DOHH2 (cell line): ENCODE data around the gene REPIN1.
A peak's percentile ranks its signal among the peaks of the same experiment; 100 is the strongest.

Experiments used
- H3F3A ChIP-seq: fragments of 200-600 bp; sonication (generic), shearing (Covaris generic); 2 replicates; pipeline ENCODE4 v1.6.0; 2016; ENCODE audit warnings: antibody characterized with exemption, mild to moderate bottlenecking; ENCODE audit not compliant: control insufficient read depth, insufficient read depth
- H3K27ac ChIP-seq: fragments of 200-600 bp; sonication (generic); 2 replicates; pipeline ENCODE4 v1.5.1; 2014; ENCODE audit warnings: low read depth, mild to moderate bottlenecking, low read length, moderate library complexity
- H3K27me3 ChIP-seq: fragments of 200-600 bp; sonication (generic); 2 replicates; pipeline ENCODE4 v1.6.1; 2014; ENCODE audit warnings: mild to moderate bottlenecking, low read length, mixed read lengths; ENCODE audit not compliant: control insufficient read depth
- H3K36me3 ChIP-seq: fragments of 200-600 bp; sonication (generic); 2 replicates; pipeline ENCODE4 v1.6.1; 2014; ENCODE audit warnings: mild to moderate bottlenecking, low read length, moderate library complexity, mixed read lengths; ENCODE audit not compliant: control insufficient read depth
- H3K4me1 ChIP-seq: fragments of 200-600 bp; sonication (generic); 2 replicates; pipeline ENCODE4 v1.6.1; 2014; ENCODE audit warnings: mild to moderate bottlenecking, low read length, mixed read lengths; ENCODE audit not compliant: control insufficient read depth
- H3K4me2 ChIP-seq: fragments of 200-600 bp; sonication (generic); 2 replicates; pipeline ENCODE4 v1.6.0; 2014; ENCODE audit warnings: mild to moderate bottlenecking, low read length, moderate library complexity
- H3K4me3 ChIP-seq: fragments of 200-600 bp; sonication (generic); 2 replicates; pipeline ENCODE4 v1.5.1; 2014; ENCODE audit warnings: mild to moderate bottlenecking, low read length, mixed read lengths
- H3K79me2 ChIP-seq: fragments of 200-600 bp; sonication (generic); 2 replicates; pipeline ENCODE4 v1.6.1; 2014; ENCODE audit warnings: mild to moderate bottlenecking, low read length, mixed read lengths; ENCODE audit not compliant: control insufficient read depth
- H3K9me2 ChIP-seq: fragments of 200-600 bp; sonication (generic); replicated peaks from 2 replicates; pipeline ENCODE4 v1.6.1; 2014; ENCODE audit warnings: mild to moderate bottlenecking, low read length, mixed read lengths; ENCODE audit not compliant: control insufficient read depth
- H3K9me3 ChIP-seq: fragments of 200-600 bp; sonication (generic); 2 replicates; pipeline ENCODE4 v1.6.1; 2014; ENCODE audit warnings: antibody characterized with exemption, low read length, mixed read lengths; ENCODE audit not compliant: control insufficient read depth, insufficient read depth
- H4K20me1 ChIP-seq: fragments of 200-600 bp; sonication (generic); 2 replicates; pipeline ENCODE4 v1.6.0; 2014; ENCODE audit warnings: low read depth, mild to moderate bottlenecking, antibody characterized with exemption, low read length, moderate library complexity; ENCODE audit not compliant: control insufficient read depth, insufficient read depth
- CTCF ChIP-seq: fragments of 200-600 bp; sonication (generic); IDR thresholded peaks from one replicate; pipeline ENCODE4 v1.5.1; 2014; ENCODE audit warnings: antibody characterized with exemption, mild to moderate bottlenecking, low read depth, low read length; ENCODE audit not compliant: poor library complexity, severe bottlenecking
- EZH2phosphoT487 ChIP-seq: fragments of 200-600 bp; sonication (generic); IDR thresholded peaks from 2 replicates; pipeline ENCODE4 v1.6.1; 2017; ENCODE audit warnings: borderline replicate concordance, mild to moderate bottlenecking, antibody characterized with exemption, low read length, moderate library complexity, mixed read lengths

Gene REPIN1

GRCh38 chr7:150403376-150404171, 35.0 kb downstream of the REPIN1 start:
- H4K20me1 ChIP-seq: no peaks in the 10 kb centered on the region
- H3K27ac ChIP-seq: no peak overlapping the region
- TF ChIP-seq EZH2phosphoT487: no peak
- TF ChIP-seq CTCF: no peak
- H3F3A ChIP-seq: peaks cover 9% of the 10 kb centered on the region
- H3K4me1 ChIP-seq: peaks cover 34% of the 10 kb centered on the region
- no peaks in the 10 kb centered on the region for H3K9me2 ChIP-seq
- H3K36me3 ChIP-seq: no peaks in the 10 kb centered on the region
- peak overlapping the region; percentile 75 for H3K4me3 ChIP-seq
- H3K79me2 ChIP-seq: no peaks in the 10 kb centered on the region
- H3K4me2 ChIP-seq: peak overlapping the region; percentile 81
- H3K9me3 ChIP-seq: no peaks in the 10 kb centered on the region
- H3K27me3 ChIP-seq: no peaks in the 10 kb centered on the region

- no peak for TF ChIP-seq CTCF
- no peak for TF ChIP-seq EZH2phosphoT487
Measured at GRCh38 chr7:150404172-150404804, 35.7 kb downstream of the REPIN1 start.

GRCh38 chr7:150404805-150405583, 36.4 kb downstream of the REPIN1 start:
- Histone ChIP-seq H3K4me2 (peak overlapping the region; percentile 81), H4K20me1 (no peaks in the 10 kb centered on the region), H3K9me3 (no peaks in the 10 kb centered on the region), H3K27me3 (no peaks in the 10 kb centered on the region), H3K79me2 (no peaks in the 10 kb centered on the region), H3K9me2 (no peaks in the 10 kb centered on the region), H3K4me1 (peaks cover 34% of the 10 kb centered on the region), H3K4me3 (peak overlapping the region; percentile 75), H3K36me3 (no peaks in the 10 kb centered on the region), H3K27ac (peak overlapping the region; percentile 31), H3F3A (peaks cover 9% of the 10 kb centered on the region)
- TF ChIP-seq CTCF: peak; percentile 67
- no peak for TF ChIP-seq EZH2phosphoT487

More at GRCh38 chr7:150404172-150404804, 35.7 kb downstream of the REPIN1 start:
- Histone ChIP-seq H3K36me3 (no peaks in the 10 kb centered on the region), H3K4me2 (peak overlapping the region; percentile 81), H3K4me3 (peak overlapping the region; percentile 75), H3F3A (peaks cover 9% of the 10 kb centered on the region), H3K4me1 (peaks cover 34% of the 10 kb centered on the region), H4K20me1 (no peaks in the 10 kb centered on the region), H3K27ac (peak overlapping the region; percentile 31), H3K9me2 (no peaks in the 10 kb centered on the region), H3K79me2 (no peaks in the 10 kb centered on the region), H3K27me3 (no peaks in the 10 kb centered on the region), H3K9me3 (no peaks in the 10 kb centered on the region)
